ENCODE data around the gene PHLPP1. TPM values are rescaled to one million over a fixed set of nuclear protein-coding genes. Genes with fewer than 3 reads are reported as not detected.

Gene PHLPP1
- total and polyA plus RNA-seq, 2 donors (not counting 1 experiment from before 2014, with no cell fraction given): 3.6 to 5.0 TPM

DNA sequence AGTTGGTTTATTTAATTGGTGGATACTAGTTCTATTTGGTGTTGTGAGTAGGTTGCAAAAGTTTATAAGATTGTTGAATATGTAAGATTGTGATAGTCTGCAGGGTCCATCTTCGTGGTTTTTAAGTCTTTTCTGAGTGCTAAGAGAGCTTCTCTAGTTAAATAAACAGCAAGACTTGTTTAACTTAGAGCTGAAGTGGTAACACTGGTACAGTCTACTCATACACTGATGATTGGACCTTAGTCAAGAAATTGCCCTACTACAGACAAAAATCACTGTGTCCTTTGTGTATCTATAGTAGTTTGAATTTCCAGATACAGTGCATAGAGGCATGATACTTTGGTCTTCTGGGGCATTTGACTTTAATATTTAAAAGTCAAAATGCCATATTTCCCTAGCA, 94.6 kb downstream of the PHLPP1 start:
- no peak for TF ChIP-seq EZH2 (IDR thresholded peaks at IDR 0.05; ENCODE audit: low read length, missing control alignments)
- TF ChIP-seq, protein P1, sequence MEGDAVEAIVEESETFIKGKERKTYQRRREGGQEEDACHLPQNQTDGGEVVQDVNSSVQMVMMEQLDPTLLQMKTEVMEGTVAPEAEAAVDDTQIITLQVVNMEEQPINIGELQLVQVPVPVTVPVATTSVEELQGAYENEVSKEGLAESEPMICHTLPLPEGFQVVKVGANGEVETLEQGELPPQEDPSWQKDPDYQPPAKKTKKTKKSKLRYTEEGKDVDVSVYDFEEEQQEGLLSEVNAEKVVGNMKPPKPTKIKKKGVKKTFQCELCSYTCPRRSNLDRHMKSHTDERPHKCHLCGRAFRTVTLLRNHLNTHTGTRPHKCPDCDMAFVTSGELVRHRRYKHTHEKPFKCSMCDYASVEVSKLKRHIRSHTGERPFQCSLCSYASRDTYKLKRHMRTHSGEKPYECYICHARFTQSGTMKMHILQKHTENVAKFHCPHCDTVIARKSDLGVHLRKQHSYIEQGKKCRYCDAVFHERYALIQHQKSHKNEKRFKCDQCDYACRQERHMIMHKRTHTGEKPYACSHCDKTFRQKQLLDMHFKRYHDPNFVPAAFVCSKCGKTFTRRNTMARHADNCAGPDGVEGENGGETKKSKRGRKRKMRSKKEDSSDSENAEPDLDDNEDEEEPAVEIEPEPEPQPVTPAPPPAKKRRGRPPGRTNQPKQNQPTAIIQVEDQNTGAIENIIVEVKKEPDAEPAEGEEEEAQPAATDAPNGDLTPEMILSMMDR (conservative IDR thresholded peaks at IDR 0.05 in 1 of 2, IDR thresholded peaks at IDR 0.05 in 1 of 2; ENCODE audit: low read depth in 1 of 2, low read length in 2 of 2): no peak
- H3K4me1 ChIP-seq (ENCODE audit: control insufficient read depth, extremely low read depth, insufficient read depth, low read length): no peaks in the 10 kb centered on the region

DNA sequence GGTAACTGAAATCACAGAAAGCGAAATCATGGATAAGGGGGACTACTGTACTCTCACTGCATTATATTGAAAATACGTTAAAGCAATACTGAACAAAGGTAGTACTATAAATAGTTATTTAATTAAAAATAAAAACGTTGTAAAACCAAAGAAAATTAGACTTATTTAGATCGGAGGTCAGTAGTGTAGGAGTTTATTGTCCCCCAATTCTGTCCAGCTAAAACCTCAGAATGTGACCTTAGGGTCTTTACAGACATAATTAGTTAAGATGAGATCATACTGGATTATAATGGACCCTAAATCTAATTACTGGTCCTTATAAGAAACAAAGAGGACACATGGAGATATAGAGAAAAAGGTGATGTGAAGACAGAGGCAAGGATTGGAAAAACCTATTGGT, 95.3 kb downstream of the PHLPP1 start:
- H3K4me3 ChIP-seq (replicated peaks in 1 of 4; ENCODE audit: control extremely low read depth in 1 of 4, insufficient read depth in 1 of 4, low read depth in 3 of 4, low read length in 4 of 4): no peak overlapping the region
- H3K9me3 ChIP-seq (ENCODE audit: control insufficient read depth, insufficient read depth, low read depth, low read length): no peaks in the 10 kb centered on the region
- H4K20me1 ChIP-seq (ENCODE audit: control insufficient read depth, extremely low read depth, insufficient read depth, low read length): no peaks in the 10 kb centered on the region
- TF ChIP-seq EZH2 (IDR thresholded peaks at IDR 0.05; ENCODE audit: low read length, missing control alignments): no peak
- TF ChIP-seq, protein P1 (conservative IDR thresholded peaks at IDR 0.05 in 1 of 2, IDR thresholded peaks at IDR 0.05 in 1 of 2; ENCODE audit: low read depth in 1 of 2, low read length in 2 of 2): no peak
- H3K79me2 ChIP-seq (ENCODE audit: control insufficient read depth, insufficient read depth, low read length): no peaks in the 10 kb centered on the region
- H3K4me2 ChIP-seq (ENCODE audit: extremely low read depth, insufficient read depth, low read length): no peak overlapping the region
- no peak overlapping the region for H2AFZ ChIP-seq (ENCODE audit: low read length)
- no peaks in the 10 kb centered on the region for H3K36me3 ChIP-seq (ENCODE audit: control insufficient read depth, insufficient read depth, low read length)
- no peak for DNase-seq (ENCODE audit: low read depth in 2 of 2)
- H3K9ac ChIP-seq (ENCODE audit: insufficient read depth, low read length): no peak overlapping the region
- no peaks in the 10 kb centered on the region for H3K27me3 ChIP-seq (ENCODE audit: control insufficient read depth, insufficient read depth, low read length)
- H3K4me1 ChIP-seq (ENCODE audit: control insufficient read depth, extremely low read depth, insufficient read depth, low read length): no peaks in the 10 kb centered on the region
- no peak overlapping the region for H3K27ac ChIP-seq (ENCODE audit: insufficient read depth, low read length)

More for the DNA sequence above, 94.6 kb downstream of the PHLPP1 start:
- Histone ChIP-seq H3K4me2 (ENCODE audit: extremely low read depth, insufficient read depth, low read length) (no peak overlapping the region), H2AFZ (ENCODE audit: low read length) (no peak overlapping the region), H3K36me3 (ENCODE audit: control insufficient read depth, insufficient read depth, low read length) (no peaks in the 10 kb centered on the region), H3K27me3 (ENCODE audit: control insufficient read depth, insufficient read depth, low read length) (no peaks in the 10 kb centered on the region), H3K79me2 (ENCODE audit: control insufficient read depth, insufficient read depth, low read length) (no peaks in the 10 kb centered on the region), H3K4me3 (replicated peaks in 1 of 4; ENCODE audit: control extremely low read depth in 1 of 4, insufficient read depth in 1 of 4, low read depth in 3 of 4, low read length in 4 of 4) (no peak overlapping the region), H4K20me1 (ENCODE audit: control insufficient read depth, extremely low read depth, insufficient read depth, low read length) (no peaks in the 10 kb centered on the region), H3K9ac (ENCODE audit: insufficient read depth, low read length) (no peak overlapping the region), H3K9me3 (ENCODE audit: control insufficient read depth, insufficient read depth, low read depth, low read length) (no peaks in the 10 kb centered on the region), H3K27ac (ENCODE audit: insufficient read depth, low read length) (no peak overlapping the region)
- DNase-seq (ENCODE audit: low read depth in 2 of 2): peak; percentile 6 to 13

DNA sequence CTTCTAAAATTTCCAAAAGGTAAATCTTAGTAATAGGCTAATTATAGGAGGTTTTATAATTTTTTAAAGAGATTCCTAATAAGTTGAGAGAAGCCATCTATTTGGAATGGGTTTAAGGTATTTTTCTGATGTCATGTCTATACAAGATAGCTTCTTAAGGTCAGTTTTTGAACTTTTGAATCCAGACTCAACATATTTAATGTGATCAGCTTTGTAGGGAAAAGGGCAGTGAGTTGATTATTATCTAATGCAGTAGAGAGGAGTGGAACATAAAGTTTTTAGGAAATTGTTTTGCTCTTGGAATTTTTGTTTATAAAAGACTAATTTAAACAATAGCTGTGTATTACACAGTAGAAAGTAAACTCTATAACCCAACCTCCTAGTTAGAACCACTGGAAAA, 96.3 kb downstream of the PHLPP1 start:
- no peaks in the 10 kb centered on the region for H3K4me1 ChIP-seq (ENCODE audit: control insufficient read depth, extremely low read depth, insufficient read depth, low read length)
- TF ChIP-seq EZH2 (IDR thresholded peaks at IDR 0.05; ENCODE audit: low read length, missing control alignments): no peak
- TF ChIP-seq, protein P1 (conservative IDR thresholded peaks at IDR 0.05 in 1 of 2, IDR thresholded peaks at IDR 0.05 in 1 of 2; ENCODE audit: low read depth in 1 of 2, low read length in 2 of 2): no peak
- no peak overlapping the region for H3K4me3 ChIP-seq (replicated peaks in 1 of 4; ENCODE audit: control extremely low read depth in 1 of 4, insufficient read depth in 1 of 4, low read depth in 3 of 4, low read length in 4 of 4)
- no peak overlapping the region for H2AFZ ChIP-seq (ENCODE audit: low read length)
- no peak overlapping the region for H3K27ac ChIP-seq (ENCODE audit: insufficient read depth, low read length)
- H3K27me3 ChIP-seq (ENCODE audit: control insufficient read depth, insufficient read depth, low read length): no peaks in the 10 kb centered on the region
- no peak for DNase-seq (ENCODE audit: low read depth in 2 of 2)
- H3K4me2 ChIP-seq (ENCODE audit: extremely low read depth, insufficient read depth, low read length): no peak overlapping the region
- H3K79me2 ChIP-seq (ENCODE audit: control insufficient read depth, insufficient read depth, low read length): no peaks in the 10 kb centered on the region
- no peaks in the 10 kb centered on the region for H3K36me3 ChIP-seq (ENCODE audit: control insufficient read depth, insufficient read depth, low read length)
- H3K9ac ChIP-seq (ENCODE audit: insufficient read depth, low read length): no peak overlapping the region
- no peaks in the 10 kb centered on the region for H4K20me1 ChIP-seq (ENCODE audit: control insufficient read depth, extremely low read depth, insufficient read depth, low read length)
- no peaks in the 10 kb centered on the region for H3K9me3 ChIP-seq (ENCODE audit: control insufficient read depth, insufficient read depth, low read depth, low read length)
